Kasumi-1 (cell line): ENCODE data around the gene MAN2A2.
"Not testable (repeated sequence)": the region's sequence is repeated elsewhere in the genome, so short reads cannot be mapped to it uniquely, and the experiment has no call there.

ENCODE experiments used
- DNase-seq, 2 experiments: peaks; one replicate each; lab custom pipeline; 2025; lab: John Stamatoyannopoulos, UW

The MAN2A2 gene

GRCh38 chr15:90903733-90904536 lies 833 bp downstream of the MAN2A2 start:
- peak; percentile 24 to 45 for DNase-seq

GRCh38 chr15:90904746-90905145 lies 1.6 kb downstream of the MAN2A2 start:
- DNase-seq: no peak

- no peak for DNase-seq
These were observed 2.4 kb downstream of the MAN2A2 start for GRCh38 chr15:90905306-90906180.

- DNase-seq: no peak
These were observed 3.2 kb downstream of the MAN2A2 start for GRCh38 chr15:90906181-90906849.

GRCh38 chr15:90907051-90907660 lies 4.1 kb downstream of the MAN2A2 start:
- no peak for DNase-seq

- no peak for DNase-seq
These were observed 4.9 kb downstream of the MAN2A2 start for GRCh38 chr15:90907838-90908507.

GRCh38 chr15:90909449-90909848 lies 6.3 kb downstream of the MAN2A2 start:
- DNase-seq: not testable (repeated sequence)

- no peak for DNase-seq
These were observed 6.9 kb downstream of the MAN2A2 start for GRCh38 chr15:90909976-90910375.

- DNase-seq: no peak
These were observed 7.6 kb downstream of the MAN2A2 start for GRCh38 chr15:90910441-90911301.

GRCh38 chr15:90911302-90911623 lies 8.2 kb downstream of the MAN2A2 start:
- no peak for DNase-seq

GRCh38 chr15:90911906-90912769 lies 9.0 kb downstream of the MAN2A2 start:
- no peak for DNase-seq

GRCh38 chr15:90912770-90913075 lies 9.6 kb downstream of the MAN2A2 start:
- DNase-seq: no peak

GRCh38 chr15:90913398-90913944 lies 10.4 kb downstream of the MAN2A2 start:
- DNase-seq: no peak

GRCh38 chr15:90914305-90915080 lies 11.4 kb downstream of the MAN2A2 start:
- no peak for DNase-seq

GRCh38 chr15:90915216-90915807 lies 12.2 kb downstream of the MAN2A2 start:
- peak in 1 of 2 experiments; percentile 45 for DNase-seq

GRCh38 chr15:90915808-90916440 lies 12.8 kb downstream of the MAN2A2 start:
- peak; percentile 92 to 94 for DNase-seq

GRCh38 chr15:90916461-90916860 lies 13.4 kb downstream of the MAN2A2 start:
- no peak for DNase-seq

- no peak for DNase-seq
These were observed 14.5 kb downstream of the MAN2A2 start for GRCh38 chr15:90917569-90917968.
